GM19395 (cell line): Measurements from ENCODE around the gene RASSF3.

Experiments used
- ATAC-seq: cut with Tn5 transposase; IDR thresholded peaks from one replicate; pipeline ENCODE4 v1.9.1; 2021; ENCODE audit warnings: mild to moderate bottlenecking, moderate library complexity; ENCODE audit not compliant: unreplicated experiment

The RASSF3 gene

GRCh38 chr12:64667793-64668192 is 57.5 kb downstream of the RASSF3 start:
- no peak for ATAC-seq

GRCh38 chr12:64669270-64669842 is 59.1 kb downstream of the RASSF3 start:
- peak; percentile 83 for ATAC-seq

- no peak for ATAC-seq
Observed at GRCh38 chr12:64670019-64670418, 59.7 kb downstream of the RASSF3 start.

DNA sequence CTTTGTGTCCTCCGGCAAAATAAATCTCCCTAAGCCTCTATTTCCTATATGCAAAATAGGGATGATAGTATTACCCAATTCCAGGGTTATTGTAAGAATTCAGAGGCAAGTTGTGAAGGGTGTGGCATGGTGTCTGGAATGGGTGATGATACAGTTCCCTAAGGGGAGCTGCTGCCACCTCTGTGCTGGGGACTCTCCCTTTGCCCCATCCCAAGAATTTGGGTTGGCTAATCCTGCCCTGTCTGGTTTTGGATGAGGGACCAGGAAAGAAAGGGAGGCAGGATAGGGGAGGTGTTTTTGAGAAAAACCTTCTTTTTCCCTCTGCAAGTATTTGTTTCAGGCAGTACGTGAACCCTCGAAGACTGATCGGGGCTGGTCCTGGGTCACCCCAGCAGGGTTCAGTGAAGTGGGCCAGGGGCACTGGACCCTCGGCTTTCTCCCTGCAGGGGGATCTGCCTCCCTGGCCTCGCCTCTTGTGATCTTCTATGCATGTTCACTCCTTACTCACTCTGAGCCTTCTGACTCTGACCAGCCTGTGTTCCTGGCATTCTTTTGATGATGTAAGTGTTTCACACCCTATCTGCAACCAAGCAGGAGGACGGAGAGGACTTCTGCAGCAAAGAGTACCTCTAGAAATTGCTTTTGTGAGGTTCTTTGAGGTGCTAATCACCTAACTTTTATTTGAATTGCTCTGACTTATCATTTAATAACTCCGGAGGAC is 60.8 kb downstream of the RASSF3 start:
- ATAC-seq = no peak

- no peak for ATAC-seq
Observed at GRCh38 chr12:64671681-64672080, 61.4 kb downstream of the RASSF3 start.

GRCh38 chr12:64672925-64673409 is 62.7 kb downstream of the RASSF3 start:
- ATAC-seq = no peak

- no peak for ATAC-seq
Observed at GRCh38 chr12:64673490-64674169, 63.3 kb downstream of the RASSF3 start.

DNA sequence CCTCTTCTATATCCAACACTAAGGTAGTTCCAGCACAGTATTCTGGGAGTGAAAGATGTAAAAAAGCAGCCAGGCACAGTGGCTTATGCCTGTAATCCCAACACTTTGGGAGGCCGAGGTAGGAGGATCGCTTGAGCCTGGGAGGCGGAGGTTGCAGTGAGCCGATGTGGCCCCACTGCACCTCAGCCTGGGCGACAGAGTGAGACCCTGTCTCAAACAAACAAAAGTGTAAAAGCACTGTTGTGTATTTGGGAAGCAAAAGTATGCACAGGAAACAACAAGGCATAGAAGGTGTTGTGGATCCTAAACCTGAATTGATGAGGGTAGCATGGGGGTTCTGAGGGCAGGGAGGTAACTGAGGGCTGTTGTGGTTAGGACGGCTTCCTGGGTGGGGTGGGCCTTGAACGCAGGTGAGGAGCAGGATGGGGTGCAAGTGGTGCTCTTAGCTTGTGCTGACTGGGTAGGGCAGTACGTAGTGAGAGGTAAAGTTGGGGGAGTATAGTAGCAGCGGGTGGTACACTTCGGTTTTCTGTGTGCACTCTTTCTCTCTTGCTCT is 64.2 kb downstream of the RASSF3 start:
- ATAC-seq = no peak

DNA sequence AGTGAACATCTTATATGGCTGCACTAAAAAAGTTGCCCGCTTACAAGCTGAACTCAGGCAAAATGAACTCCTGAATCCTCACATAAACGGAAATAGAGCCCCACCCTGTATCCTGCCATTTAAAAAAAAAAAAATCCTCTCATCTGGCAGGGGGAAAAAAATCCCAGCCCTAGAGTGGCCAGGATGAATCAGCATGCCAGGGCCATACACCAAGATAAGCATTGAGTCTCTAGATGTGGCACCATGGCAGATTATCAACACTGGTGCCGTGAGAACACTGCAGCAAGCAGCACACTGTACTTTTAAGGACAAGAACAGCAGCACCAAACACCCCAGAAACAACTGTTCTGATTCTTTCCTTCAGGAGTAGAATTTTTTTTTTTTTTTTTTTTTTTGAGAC is 65.5 kb downstream of the RASSF3 start:
- ATAC-seq = no peak

GRCh38 chr12:64678248-64678647 is 68.0 kb downstream of the RASSF3 start:
- ATAC-seq = no peak

GRCh38 chr12:64678835-64679234 is 68.5 kb downstream of the RASSF3 start:
- ATAC-seq = no peak

GRCh38 chr12:64679487-64680001 is 69.2 kb downstream of the RASSF3 start:
- ATAC-seq = peak; percentile 65

GRCh38 chr12:64680235-64680634 is 69.9 kb downstream of the RASSF3 start:
- ATAC-seq = no peak

DNA sequence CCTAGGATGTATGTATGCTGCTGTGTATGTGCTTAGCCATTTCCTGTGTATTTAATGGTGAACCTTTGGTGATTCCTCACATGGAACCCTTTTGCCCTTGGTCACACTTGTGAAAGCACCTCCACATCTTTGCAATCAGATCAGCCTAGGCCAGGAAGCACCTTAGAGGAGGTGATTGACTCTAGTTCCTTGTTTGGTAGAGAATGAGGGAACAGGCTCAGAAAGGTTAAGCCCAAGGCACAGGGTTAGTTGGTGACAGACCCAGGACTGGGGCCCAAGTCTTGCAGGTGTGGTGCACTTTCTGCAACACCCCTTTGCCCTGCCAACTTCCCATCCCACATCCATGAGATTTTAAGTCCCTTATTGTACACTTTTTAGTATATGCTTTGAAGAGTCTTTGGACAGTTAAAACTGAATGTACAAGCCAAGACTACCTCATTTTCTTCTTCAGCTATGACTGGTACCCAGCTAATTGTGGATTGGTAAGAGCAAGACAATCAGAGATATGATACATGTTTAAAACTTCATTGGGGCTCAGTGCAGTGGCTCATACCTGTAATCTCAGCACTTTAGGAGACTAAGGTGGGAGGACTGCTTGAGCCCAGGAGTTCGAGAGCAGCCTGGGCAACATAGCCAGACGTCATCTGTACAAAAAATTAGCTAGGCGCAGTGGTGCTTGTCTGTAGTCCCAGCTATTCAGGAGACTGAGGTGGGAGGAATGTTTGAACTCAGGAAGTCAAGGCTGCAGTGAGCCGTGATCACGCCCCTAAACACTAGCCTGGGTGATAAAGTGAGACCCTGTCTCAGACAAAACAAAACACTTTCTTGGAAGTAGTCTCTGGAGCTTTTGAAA is 71.1 kb downstream of the RASSF3 start:
- ATAC-seq = peak; percentile 44

GRCh38 chr12:64682572-64683277 is 72.4 kb downstream of the RASSF3 start:
- ATAC-seq = no peak

DNA sequence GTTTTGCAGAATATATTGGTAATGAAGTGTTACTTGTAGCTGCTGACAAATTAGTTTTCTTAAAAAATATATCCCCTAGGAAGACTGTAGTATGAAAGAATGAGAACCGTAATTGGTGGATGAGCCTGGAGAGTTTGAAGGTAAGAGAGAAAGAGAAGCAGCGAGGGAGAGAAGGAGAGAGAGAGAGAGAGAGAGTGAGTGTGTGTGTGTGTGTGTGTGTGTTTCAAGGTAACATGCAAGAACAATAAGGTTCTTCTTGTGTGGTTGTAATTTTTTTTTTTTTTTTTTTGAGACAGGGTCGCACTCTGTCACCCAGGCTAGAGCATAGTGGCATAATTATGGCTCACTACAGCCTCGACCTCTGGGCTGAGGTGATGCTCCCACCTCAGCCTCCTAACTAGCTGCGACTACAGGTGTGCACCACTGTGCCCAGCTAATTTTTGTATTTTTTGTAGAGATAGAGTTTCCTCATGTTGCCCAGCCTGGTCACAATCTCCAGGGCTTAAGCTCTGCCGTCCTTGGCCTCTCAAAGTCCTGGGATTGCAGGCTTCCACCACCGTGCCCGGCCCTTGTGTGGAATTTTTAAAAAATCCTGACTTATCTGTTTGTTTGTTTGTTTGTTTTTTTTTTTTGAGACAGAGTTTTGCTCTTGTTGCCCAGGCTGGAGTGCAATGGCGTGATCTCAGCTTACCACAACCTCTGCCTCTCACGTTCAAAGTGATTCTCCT is 73.7 kb downstream of the RASSF3 start:
- no peak for ATAC-seq

- no peak for ATAC-seq
Observed at GRCh38 chr12:64685050-64685449, 74.8 kb downstream of the RASSF3 start.

DNA sequence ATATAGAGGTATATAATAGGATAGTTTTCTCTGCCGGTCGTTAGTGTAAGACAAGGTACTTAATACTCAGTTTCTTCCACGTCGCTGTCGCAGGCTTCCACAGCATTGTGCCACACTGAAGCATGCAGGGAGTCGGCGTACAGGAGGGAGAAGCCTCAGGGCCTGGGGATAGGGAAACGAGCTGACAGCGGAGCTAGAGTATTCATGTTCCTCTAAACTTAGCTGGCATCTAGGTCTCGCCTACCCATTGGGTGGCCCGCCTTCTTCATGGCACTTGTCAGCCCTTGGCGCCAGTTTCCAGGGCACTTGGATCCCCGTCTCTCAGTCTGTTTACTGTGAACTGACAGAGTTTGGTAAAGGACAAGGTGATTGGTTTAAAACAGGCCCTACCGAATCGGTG is 75.3 kb downstream of the RASSF3 start:
- ATAC-seq = no peak

DNA sequence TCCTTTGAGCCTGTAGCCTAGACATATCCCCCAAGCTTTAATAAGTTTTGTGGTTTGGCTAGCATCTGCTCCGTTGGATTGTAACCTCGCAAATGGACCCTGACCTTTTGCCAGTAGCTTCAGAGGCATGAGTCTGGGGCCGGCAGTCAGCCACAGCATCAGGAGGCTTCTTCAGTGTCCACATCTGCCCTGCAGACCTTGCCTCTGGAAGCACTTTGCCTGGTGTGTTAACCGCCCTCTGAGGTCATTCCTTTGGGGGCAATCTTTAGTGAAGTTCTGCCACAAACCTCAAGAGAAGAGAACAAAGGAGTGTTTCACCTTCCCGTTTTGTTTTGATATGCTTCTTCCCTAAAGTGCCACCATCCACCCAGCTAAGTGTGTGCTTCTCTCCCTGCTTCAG is 77.5 kb downstream of the RASSF3 start:
- no peak for ATAC-seq
